Parathyroid adenoma (tissue), 2 donors: Measurements from ENCODE around the gene AOAH.

ENCODE experiments used
- H2AFZ ChIP-seq: fragments of 300-600 bp; sonication (generic); one replicate; pipeline ENCODE4 v1.7.0; 2017; ENCODE audit warnings: antibody characterized with exemption, mild to moderate bottlenecking
- H3K27ac ChIP-seq: fragments of 300-600 bp; sonication (generic); one replicate; pipeline ENCODE4 v1.7.0; 2017
- H3K27me3 ChIP-seq: fragments of 300-600 bp; sonication (generic); one replicate; pipeline ENCODE4 v1.7.0; 2017; ENCODE audit warnings: low read length; ENCODE audit not compliant: control insufficient read depth, insufficient read depth
- H3K36me3 ChIP-seq: fragments of 300-600 bp; sonication (generic); one replicate; pipeline ENCODE4 v1.7.0; 2017; ENCODE audit warnings: low read length; ENCODE audit not compliant: control insufficient read depth, insufficient read depth
- H3K4me1 ChIP-seq: fragments of 300-600 bp; sonication (generic); one replicate; pipeline ENCODE4 v1.7.0; 2017; ENCODE audit warnings: control low read depth
- H3K4me2 ChIP-seq: fragments of 300-600 bp; sonication (generic); one replicate; pipeline ENCODE4 v1.7.0; 2017; ENCODE audit warnings: low read length
- H3K4me3 ChIP-seq: fragments of 300-600 bp; sonication (generic); one replicate; pipeline ENCODE4 v1.7.0; 2017; ENCODE audit warnings: low read depth, low read length
- H3K79me2 ChIP-seq: fragments of 300-600 bp; sonication (generic); one replicate; pipeline ENCODE4 v1.7.0; 2017; ENCODE audit warnings: control low read depth
- H3K9ac ChIP-seq: fragments of 300-600 bp; sonication (generic); one replicate; pipeline ENCODE4 v1.7.0; 2017; ENCODE audit warnings: mild to moderate bottlenecking
- H3K9me3 ChIP-seq: fragments of 300-600 bp; sonication (generic); one replicate; pipeline ENCODE4 v1.7.0; 2017; ENCODE audit warnings: low read length; ENCODE audit not compliant: control insufficient read depth
- CTCF ChIP-seq: fragments of 300-600 bp; sonication (generic); IDR thresholded peaks from one replicate; pipeline ENCODE4 v1.7.0; 2017; ENCODE audit warnings: antibody characterized with exemption, mild to moderate bottlenecking
- donor health status: primary hyperparathyroidism.

Gene AOAH

GRCh38 chr7:36545291-36545690 lies 179.0 kb downstream of the AOAH start:
- Histone ChIP-seq H2AFZ (no peak overlapping the region), H3K27ac (no peak overlapping the region), H3K4me1 (no peaks in the 10 kb centered on the region)

GRCh38 chr7:36538126-36538525 lies 186.2 kb downstream of the AOAH start:
- no peaks in the 10 kb centered on the region for H3K36me3 ChIP-seq
- H2AFZ ChIP-seq, result no peak overlapping the region
- H3K79me2 ChIP-seq, result no peaks in the 10 kb centered on the region
- no peaks in the 10 kb centered on the region for H3K9me3 ChIP-seq
- no peak overlapping the region for H3K27ac ChIP-seq
- H3K4me2 ChIP-seq, result no peak overlapping the region
- H3K4me1 ChIP-seq, result no peaks in the 10 kb centered on the region
- no peaks in the 10 kb centered on the region for H3K27me3 ChIP-seq
- TF ChIP-seq CTCF, result no peak
- no peak overlapping the region for H3K9ac ChIP-seq
- H3K4me3 ChIP-seq, result no peak overlapping the region

More at GRCh38 chr7:36545291-36545690, 179.0 kb downstream of the AOAH start:
- H3K9ac ChIP-seq, result no peak overlapping the region
- H3K27me3 ChIP-seq, result no peaks in the 10 kb centered on the region
- H3K4me2 ChIP-seq, result no peak overlapping the region
- no peaks in the 10 kb centered on the region for H3K9me3 ChIP-seq
- H3K4me3 ChIP-seq, result no peak overlapping the region
- no peaks in the 10 kb centered on the region for H3K36me3 ChIP-seq
- TF ChIP-seq CTCF, result no peak
- no peaks in the 10 kb centered on the region for H3K79me2 ChIP-seq

- no peaks in the 10 kb centered on the region for H3K9me3 ChIP-seq
- no peak overlapping the region for H2AFZ ChIP-seq
- H3K79me2 ChIP-seq, result no peaks in the 10 kb centered on the region
- no peak overlapping the region for H3K4me2 ChIP-seq
- no peaks in the 10 kb centered on the region for H3K36me3 ChIP-seq
- H3K4me1 ChIP-seq, result no peaks in the 10 kb centered on the region
- no peak overlapping the region for H3K27ac ChIP-seq
- TF ChIP-seq CTCF, result no peak
- H3K4me3 ChIP-seq, result no peak overlapping the region
- H3K9ac ChIP-seq, result no peak overlapping the region
- H3K27me3 ChIP-seq, result no peaks in the 10 kb centered on the region
Observed at GRCh38 chr7:36535866-36536664, 188.2 kb downstream of the AOAH start.

GRCh38 chr7:36533717-36534116 lies 190.6 kb downstream of the AOAH start:
- Histone ChIP-seq H3K36me3 (no peaks in the 10 kb centered on the region), H2AFZ (no peak overlapping the region), H3K9ac (no peak overlapping the region), H3K9me3 (no peaks in the 10 kb centered on the region), H3K27ac (no peak overlapping the region), H3K4me1 (no peaks in the 10 kb centered on the region), H3K4me3 (no peak overlapping the region), H3K4me2 (no peak overlapping the region), H3K27me3 (no peaks in the 10 kb centered on the region), H3K79me2 (no peaks in the 10 kb centered on the region)
- no peak for TF ChIP-seq CTCF

- Histone ChIP-seq H3K36me3 (no peaks in the 10 kb centered on the region), H3K27me3 (no peaks in the 10 kb centered on the region), H3K79me2 (no peaks in the 10 kb centered on the region), H3K4me3 (no peak overlapping the region), H3K9me3 (no peaks in the 10 kb centered on the region), H3K4me2 (no peak overlapping the region), H3K4me1 (no peaks in the 10 kb centered on the region), H3K27ac (no peak overlapping the region), H3K9ac (no peak overlapping the region), H2AFZ (no peak overlapping the region)
- TF ChIP-seq CTCF, result no peak
Observed at GRCh38 chr7:36532981-36533499, 191.3 kb downstream of the AOAH start.
